GM18520 (cell line): ENCODE results near the gene PGBD5.

Experiments used
- ATAC-seq: cut with Tn5 transposase; IDR thresholded peaks from one replicate; pipeline ENCODE4 v1.9.1; 2021; ENCODE audit not compliant: unreplicated experiment

Gene PGBD5

GRCh38 chr1:230265200-230266115 is 160.7 kb downstream of the PGBD5 start:
- no peak for ATAC-seq
